Measurements from ENCODE around the gene FAHD2A.
A peak's percentile ranks its signal among the peaks of the same experiment; 100 is the strongest.
"Not testable (repeated sequence)": the region's sequence is repeated elsewhere in the genome, so short reads cannot be mapped to it uniquely, and the experiment has no call there.

Gene FAHD2A

GRCh38 chr2:95402370-95403203 is at the start of gene FAHD2A:
TSS of gene FAHD2A (plus strand) at chr2:95402708. CDS start at chr2:95405559, 2,851 bp downstream.
- peak; percentile 76 to 93 for DNase-seq (ENCODE audit: low read depth in 2 of 2)

- DNase-seq (ENCODE audit: low read depth in 2 of 2): no peak
These were observed 49.4 kb upstream of the FAHD2A start for GRCh38 chr2:95353055-95353575.

GRCh38 chr2:95353613-95354468 is 48.7 kb upstream of the FAHD2A start:
- no peak for DNase-seq (ENCODE audit: low read depth in 2 of 2)

DNA sequence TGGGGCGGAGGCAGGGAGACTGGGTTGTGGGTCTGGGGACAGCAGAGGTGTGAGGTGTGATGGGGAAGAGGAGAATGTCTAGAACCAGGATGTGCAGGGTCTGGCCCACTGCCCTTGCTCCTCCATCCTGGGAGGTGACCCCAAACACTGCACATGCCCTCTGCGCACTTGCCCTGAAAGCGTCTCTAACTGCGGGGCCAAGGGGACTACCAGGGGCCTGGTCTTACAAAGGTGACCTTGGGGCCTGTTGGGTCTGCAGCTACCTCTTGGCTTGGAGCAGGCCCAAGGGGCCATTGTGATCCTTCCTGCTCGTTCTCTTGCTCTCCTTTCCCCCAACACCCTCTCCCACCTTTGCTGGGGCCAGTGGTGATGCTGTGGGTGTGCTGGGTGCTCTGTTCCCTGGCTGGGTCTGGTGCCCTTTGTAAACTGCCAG is 48.0 kb upstream of the FAHD2A start:
- no peak for DNase-seq (ENCODE audit: low read depth in 2 of 2)

DNA sequence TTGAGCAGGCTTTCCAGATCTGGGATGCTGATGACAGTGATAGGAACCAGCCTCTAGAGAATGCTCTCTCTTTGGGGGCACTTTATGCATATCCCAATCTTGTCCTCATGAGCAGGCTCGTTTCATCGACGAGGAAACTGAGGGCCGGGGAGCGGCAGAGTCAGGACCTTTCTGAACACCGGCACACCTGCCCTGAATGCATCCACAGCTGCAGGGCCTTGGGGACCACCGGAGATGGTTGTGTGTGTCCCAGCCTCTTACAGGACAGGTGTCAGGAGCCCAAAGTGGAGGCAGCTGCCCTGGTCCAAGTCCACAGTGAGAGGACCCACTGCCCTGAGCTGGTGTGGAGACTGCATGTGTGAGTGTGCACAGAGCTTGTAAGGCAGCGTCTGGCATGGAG is 47.6 kb upstream of the FAHD2A start:
- no peak for DNase-seq (ENCODE audit: low read depth in 2 of 2)

DNA sequence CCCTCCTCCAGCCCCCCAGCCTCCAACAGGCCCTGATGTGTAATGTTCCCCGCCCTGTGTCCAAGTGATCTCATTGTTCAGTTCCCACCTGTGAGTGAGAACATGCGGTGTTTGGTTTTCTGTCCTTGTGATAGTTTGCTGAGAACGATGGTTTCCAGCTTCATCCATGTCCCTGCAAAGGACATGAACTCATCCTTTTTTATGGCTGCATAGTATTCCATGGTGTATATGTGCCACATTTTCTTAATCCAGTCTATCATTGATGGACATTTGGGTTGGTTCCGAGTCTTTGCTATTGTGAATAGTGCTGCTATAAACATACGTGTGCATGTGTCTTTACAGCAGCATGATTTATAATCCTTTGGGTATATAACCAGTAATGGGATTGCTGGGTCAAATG is 47.0 kb upstream of the FAHD2A start:
- DNase-seq (ENCODE audit: low read depth in 2 of 2): not testable (repeated sequence)

DNA sequence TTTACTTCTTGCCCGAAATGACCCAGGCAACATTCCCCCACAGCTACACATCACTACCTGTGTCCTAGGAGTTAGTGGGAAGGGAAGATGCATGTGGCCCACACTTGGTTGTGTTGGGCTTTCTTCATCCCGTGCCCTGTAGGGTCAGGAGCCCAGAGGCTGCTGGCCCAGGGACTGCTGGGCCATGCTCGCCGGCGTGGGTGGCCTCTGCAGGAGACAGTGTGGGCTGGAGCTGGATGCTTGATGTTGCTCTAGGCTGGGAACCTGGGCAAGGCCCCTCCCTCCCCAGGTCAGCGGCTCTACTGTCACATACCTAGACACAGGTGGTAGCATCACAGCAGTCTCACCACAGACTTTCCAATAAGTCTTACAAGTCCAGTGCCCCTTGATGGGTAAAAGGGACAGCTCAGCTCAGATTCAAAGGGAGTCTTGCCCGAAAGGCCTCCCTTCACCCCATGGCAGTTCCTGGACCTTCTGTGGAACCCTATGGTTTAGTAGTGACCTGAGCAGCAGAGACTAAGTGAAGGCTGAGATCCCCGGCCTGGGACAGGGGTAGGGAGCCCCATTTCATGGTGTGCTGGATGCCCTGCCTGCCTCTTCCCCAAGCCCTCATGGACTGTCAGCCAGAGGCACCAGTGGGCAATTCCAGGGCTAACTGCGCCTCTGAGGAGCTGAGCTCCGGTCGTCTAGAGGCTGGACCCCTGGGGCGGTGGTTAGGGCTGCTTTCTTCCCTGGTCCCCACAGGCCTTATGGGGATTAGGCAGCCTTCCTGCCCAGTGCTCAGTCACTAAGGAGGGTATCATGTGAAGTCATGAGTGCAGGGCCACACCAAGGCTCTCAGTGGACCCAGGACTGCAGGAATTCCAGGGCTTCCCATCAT is 45.4 kb upstream of the FAHD2A start:
- DNase-seq (ENCODE audit: low read depth in 2 of 2): no peak

GRCh38 chr2:95357717-95358280 is 44.7 kb upstream of the FAHD2A start:
- DNase-seq (ENCODE audit: low read depth in 2 of 2): no peak

- DNase-seq (ENCODE audit: low read depth in 2 of 2): no peak
These were observed 43.5 kb upstream of the FAHD2A start for GRCh38 chr2:95359031-95359430.

GRCh38 chr2:95359501-95359930 is 43.0 kb upstream of the FAHD2A start:
- no peak for DNase-seq (ENCODE audit: low read depth in 2 of 2)

GRCh38 chr2:95361216-95361980 is 41.1 kb upstream of the FAHD2A start:
- DNase-seq (ENCODE audit: low read depth in 2 of 2): no peak

GRCh38 chr2:95362486-95362885 is 40.0 kb upstream of the FAHD2A start:
- no peak for DNase-seq (ENCODE audit: low read depth in 2 of 2)

- no peak for DNase-seq (ENCODE audit: low read depth in 2 of 2)
These were observed 36.0 kb upstream of the FAHD2A start for GRCh38 chr2:95366514-95366913.

GRCh38 chr2:95372216-95372829 is 30.2 kb upstream of the FAHD2A start:
- DNase-seq (ENCODE audit: low read depth in 2 of 2): no peak

GRCh38 chr2:95372845-95373244 is 29.7 kb upstream of the FAHD2A start:
- DNase-seq (ENCODE audit: low read depth in 2 of 2): no peak

GRCh38 chr2:95374029-95374428 is 28.5 kb upstream of the FAHD2A start:
- no peak for DNase-seq (ENCODE audit: low read depth in 2 of 2)

DNA sequence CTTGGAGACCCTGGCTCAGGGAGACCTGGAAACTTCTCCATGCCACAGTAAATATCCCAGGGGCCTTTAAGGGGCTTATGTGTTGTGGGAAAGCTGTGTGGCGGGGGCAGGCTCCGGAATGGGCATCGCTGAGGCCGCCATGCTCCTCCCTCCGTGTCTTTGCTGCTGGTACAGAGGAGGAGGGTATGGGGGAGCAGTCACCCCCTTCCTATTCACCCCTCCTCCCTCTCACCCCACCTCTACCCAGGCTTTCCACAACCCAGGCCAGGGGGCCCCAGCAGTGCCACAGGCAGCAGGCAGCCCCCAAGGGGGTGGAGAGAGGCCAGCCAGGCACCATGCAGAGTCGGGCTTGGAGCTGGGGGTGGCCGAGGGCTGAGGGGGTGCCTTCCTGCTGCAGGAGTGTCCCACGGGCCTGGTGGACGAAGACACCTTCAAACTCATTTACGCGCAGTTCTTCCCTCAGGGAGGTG is 28.0 kb upstream of the FAHD2A start:
- no peak for DNase-seq (ENCODE audit: low read depth in 2 of 2)

GRCh38 chr2:95374921-95375471 is 27.5 kb upstream of the FAHD2A start:
- no peak for DNase-seq (ENCODE audit: low read depth in 2 of 2)

- no peak for DNase-seq (ENCODE audit: low read depth in 2 of 2)
These were observed 26.9 kb upstream of the FAHD2A start for GRCh38 chr2:95375532-95376150.

Data from stimulated activated CD4-positive, alpha-beta T cell treated with anti-CD3 and anti-CD28 coated beads, Interleukin-1b, Interleukin-23, amount 100 ng/mL, for 1 hour (primary cell).